B cell (primary cell): Measurements from ENCODE around the gene TEDC1. TPM values are rescaled to one million over a fixed set of nuclear protein-coding genes. Genes with fewer than 3 reads are reported as not detected.

Experiments
- ATAC-seq: fragments of 200-7000 bp; cut with Tn5 transposase; one replicate; pipeline ENCODE4 v1.10.0; 2021; ENCODE audit warnings: low read depth, mild to moderate bottlenecking, moderate number of reproducible peaks, moderate library complexity
- CTCF ChIA-PET: fragments of 350-600 bp; sonication (Branson Sonifier 250); formaldehyde crosslinking; loops from one replicate; lab custom pipeline; 2021; ENCODE audit warnings: antibody characterized with exemption, inconsistent platforms; lab: Charles Lee
- POLR2A ChIA-PET: fragments of 350-600 bp; sonication (Branson Sonifier 250); formaldehyde crosslinking; loops from one replicate; lab custom pipeline; 2021; ENCODE audit warnings: antibody characterized with exemption; lab: Charles Lee
- DNase-seq: peaks from one replicate; pipeline ENCODE4 v3.0.0; 2013
- H2AFZ ChIP-seq: 2 replicates; pipeline ENCODE4 v1.6.1; 2012; ENCODE audit warnings: mild to moderate bottlenecking, low read depth, low read length; ENCODE audit not compliant: insufficient read depth, poor library complexity, severe bottlenecking
- H3K27ac ChIP-seq, 2 donors: 1 replicate in 1 of 2; 2 replicates in 1 of 2; pipeline ENCODE4 v1.5.1; 2012 to 2013; ENCODE audit warnings: low read length in 2 of 2, mild to moderate bottlenecking in 2 of 2, moderate library complexity in 1 of 2
- H3K27me3 ChIP-seq, 4 experiments: fragments of 200-600 bp in 1 of 4; sonication (generic) in 1 of 4; replicated peaks in 1 of 4; 1 replicate in 2 of 4; 2 replicates in 2 of 4; pipeline versions ENCODE4 v1.6.1 to v1.7.0; 2013 to 2016; ENCODE audit warnings: low read length in 3 of 4, mild to moderate bottlenecking in 2 of 4, mixed read lengths in 1 of 4, moderate library complexity in 1 of 4; ENCODE audit not compliant: insufficient read depth in 4 of 4, control insufficient read depth in 3 of 4; ENCODE audit errors: control extremely low read depth in 1 of 4
- H3K36me3 ChIP-seq, 2 experiments: replicated peaks in 1 of 2; 1 replicate in 1 of 2; 2 replicates in 1 of 2; pipeline versions ENCODE4 v1.6.1 to v1.7.1; 2013; ENCODE audit warnings: low read length in 1 of 2; ENCODE audit not compliant: insufficient read depth in 2 of 2, control insufficient read depth in 1 of 2; ENCODE audit errors: control extremely low read depth in 1 of 2, extremely low read depth in 1 of 2
- H3K4me1 ChIP-seq, 2 donors: fragments of 200-600 bp in 1 of 2; sonication (generic) in 1 of 2; 1 replicate in 1 of 2; 2 replicates in 1 of 2; pipeline versions ENCODE4 v1.5.1 to v1.6.1; 2013 to 2017; ENCODE audit warnings: low read length in 2 of 2; ENCODE audit not compliant: control insufficient read depth in 2 of 2, insufficient read depth in 2 of 2
- H3K4me2 ChIP-seq: replicated peaks from 2 replicates; pipeline ENCODE3; 2012; ENCODE audit warnings: mild to moderate bottlenecking, low read depth, low read length; ENCODE audit not compliant: poor library complexity, severe bottlenecking
- H3K4me3 ChIP-seq, 5 experiments: fragments of 200-600 bp in 1 of 5; sonication (generic) in 1 of 5; 1 replicate in 3 of 5; 2 replicates in 2 of 5; pipeline versions ENCODE4 v1.5.1 to v1.7.0; 2011 to 2016; ENCODE audit warnings: low read length in 4 of 5, mild to moderate bottlenecking in 4 of 5, low read depth in 2 of 5, control low read depth in 1 of 5, moderate library complexity in 1 of 5; ENCODE audit not compliant: insufficient read depth in 1 of 5; ENCODE audit errors: control extremely low read depth in 1 of 5, extremely low read depth in 1 of 5
- H3K79me2 ChIP-seq: fragments of 200-600 bp; sonication (generic); one replicate; pipeline ENCODE4 v1.6.0; 2016; ENCODE audit warnings: low read length; ENCODE audit not compliant: control insufficient read depth, insufficient read depth
- H3K9ac ChIP-seq: fragments of 200-600 bp; sonication (generic); 2 replicates; pipeline ENCODE4 v1.6.1; 2017; ENCODE audit warnings: mild to moderate bottlenecking, low read length, moderate library complexity
- H3K9me3 ChIP-seq, 3 donors: one replicate each; pipeline versions ENCODE4 v1.6.1 to v1.7.1; 2013; ENCODE audit warnings: low read length in 2 of 3; ENCODE audit not compliant: control insufficient read depth in 2 of 3, insufficient read depth in 1 of 3; ENCODE audit errors: control extremely low read depth in 1 of 3
- H4K20me1 ChIP-seq: 2 replicates; pipeline ENCODE4 v1.6.0; 2012; ENCODE audit warnings: mild to moderate bottlenecking, low read length; ENCODE audit not compliant: insufficient read depth, control insufficient read depth, poor library complexity, severe bottlenecking
- H3K27ac Mint-ChIP-seq: one replicate; pipeline ENCODE4 v1.8.0; 2021; ENCODE audit warnings: mixed read lengths
- H3K27me3 Mint-ChIP-seq: one replicate; pipeline ENCODE4 v1.8.0; 2021; ENCODE audit warnings: mixed read lengths
- H3K4me1 Mint-ChIP-seq: one replicate; pipeline ENCODE4 v1.8.0; 2021; ENCODE audit warnings: mixed read lengths
- H3K4me3 Mint-ChIP-seq: one replicate; pipeline ENCODE4 v1.8.0; 2021; ENCODE audit warnings: mixed read lengths
- H3K9me3 Mint-ChIP-seq: one replicate; pipeline ENCODE4 v1.8.0; 2022; ENCODE audit warnings: mixed read lengths; ENCODE audit not compliant: insufficient read depth
- EZH2 ChIP-seq: IDR thresholded peaks from 2 replicates; pipeline ENCODE4 v1.6.1; 2012; ENCODE audit warnings: borderline replicate concordance, low read depth, mild to moderate bottlenecking, moderate library complexity, low read length; ENCODE audit not compliant: insufficient read depth, poor library complexity, severe bottlenecking
- WGBS: methylation state at CpG from one replicate; pipeline ENCODE4 v1.1.5; 2013; ENCODE audit warnings: missing lambda C conversion rate; ENCODE audit not compliant: insufficient coverage; 5-methylcytosine and 5-hydroxymethylcytosine counted together
- intact Hi-C: fragments of 100-400 bp; cut with micrococcal nuclease; formaldehyde crosslinking; loops from one replicate; pipeline ENCODE4 v1.10.0; 2022
- polyA plus RNA-seq: library from polyadenylated mRNA; depleted of rRNA; stranded (reverse); fragments of >200 nt; gene quantifications from 2 replicates; pipeline ENCODE4 v1.2.3, GENCODE V29; 2012
- total RNA-seq, 2 donors: library from RNA; stranded (reverse); fragments of 120-200 nt in 1 of 2; gene quantifications; 1 replicate in 1 of 2; 2 replicates in 1 of 2; pipeline versions ENCODE4 v1.2.3 to v1.2.4, GENCODE V29; 2013 to 2022
- TF ChIP-seq, protein P1 (sequence below): fragments of 200-600 bp; IDR thresholded peaks from one replicate; pipeline ENCODE4 v1.8.0; 2022; ENCODE audit warnings: antibody characterized with exemption, mild to moderate bottlenecking

The TEDC1 gene
- total and polyA plus RNA-seq, 2 donors (not counting 1 experiment from before 2014, with no cell fraction given) = 19.7 to 22.2 TPM

- Mint-ChIP-seq H3K4me3 (no peak overlapping the region), H3K9me3 (no peaks in the 10 kb centered on the region), H3K4me1 (peaks cover 70% of the 10 kb centered on the region), H3K27ac (peak overlapping the region; percentile 100), H3K27me3 (no peaks in the 10 kb centered on the region)
- DNase-seq = peak; percentile 41
- Histone ChIP-seq H3K27ac (peak overlapping the region; percentile 94 to 99), H3K79me2 (peaks cover 6% of the 10 kb centered on the region), H3K4me2 (no peak overlapping the region), H3K9me3 (peaks cover 0 to 2% (median 0%) of the 10 kb centered on the region in 3 donors), H2AFZ (no peak overlapping the region), H3K4me1 (peaks cover 65 to 90% of the 10 kb centered on the region in 2 donors), H3K4me3 (no peak overlapping the region), H3K36me3 (peaks cover 0 to 6% of the 10 kb centered on the region in 2 experiments), H3K27me3 (peaks cover 0 to under 1% (median 0%) of the 10 kb centered on the region in 4 experiments), H3K9ac (no peak overlapping the region), H4K20me1 (peaks cover 18% of the 10 kb centered on the region)
- ATAC-seq = no peak
- ChIA-PET CTCF (no interaction called here), POLR2A (no interaction called here)
- 93% methylated on average over 15 of the region's 16 CpGs for WGBS
- TF ChIP-seq, protein P1, sequence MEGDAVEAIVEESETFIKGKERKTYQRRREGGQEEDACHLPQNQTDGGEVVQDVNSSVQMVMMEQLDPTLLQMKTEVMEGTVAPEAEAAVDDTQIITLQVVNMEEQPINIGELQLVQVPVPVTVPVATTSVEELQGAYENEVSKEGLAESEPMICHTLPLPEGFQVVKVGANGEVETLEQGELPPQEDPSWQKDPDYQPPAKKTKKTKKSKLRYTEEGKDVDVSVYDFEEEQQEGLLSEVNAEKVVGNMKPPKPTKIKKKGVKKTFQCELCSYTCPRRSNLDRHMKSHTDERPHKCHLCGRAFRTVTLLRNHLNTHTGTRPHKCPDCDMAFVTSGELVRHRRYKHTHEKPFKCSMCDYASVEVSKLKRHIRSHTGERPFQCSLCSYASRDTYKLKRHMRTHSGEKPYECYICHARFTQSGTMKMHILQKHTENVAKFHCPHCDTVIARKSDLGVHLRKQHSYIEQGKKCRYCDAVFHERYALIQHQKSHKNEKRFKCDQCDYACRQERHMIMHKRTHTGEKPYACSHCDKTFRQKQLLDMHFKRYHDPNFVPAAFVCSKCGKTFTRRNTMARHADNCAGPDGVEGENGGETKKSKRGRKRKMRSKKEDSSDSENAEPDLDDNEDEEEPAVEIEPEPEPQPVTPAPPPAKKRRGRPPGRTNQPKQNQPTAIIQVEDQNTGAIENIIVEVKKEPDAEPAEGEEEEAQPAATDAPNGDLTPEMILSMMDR = no peak
- TF ChIP-seq EZH2 = no peak
- intact Hi-C loops = loop anchor here (1.0 to 10.0 kb wide), 2 partner anchors 87 to 420 kb away; partner anchors contain the start of genes GPR132 and TEX22
Observed at GRCh38 chr14:105484997-105485393, 6.1 kb upstream of the TEDC1 start.

- Histone ChIP-seq H3K4me1 (peaks cover 57 to 83% of the 10 kb centered on the region in 2 donors), H2AFZ (no peak overlapping the region), H3K4me3 (peak overlapping the region in 1 of 5 experiments; percentile 82), H3K27ac (peak overlapping the region; percentile 94 to 99), H3K79me2 (peaks cover 6% of the 10 kb centered on the region), H3K9ac (no peak overlapping the region), H3K4me2 (peak overlapping the region; percentile 100), H3K9me3 (no peaks in the 10 kb centered on the region), H4K20me1 (peaks cover 18% of the 10 kb centered on the region), H3K36me3 (peaks cover 0 to 6% of the 10 kb centered on the region in 2 experiments), H3K27me3 (no peaks in the 10 kb centered on the region)
- CTCF ChIA-PET = interaction anchor here (0.6 to 1.5 kb wide), 3 partner anchors 37 to 115 kb away, joined by 3 to 5 read pairs (median 4); no protein-coding TSS in a partner anchor
- H3K9me3 Mint-ChIP-seq = no peaks in the 10 kb centered on the region
- peak overlapping the region; percentile 95 for H3K27ac Mint-ChIP-seq
- no peaks in the 10 kb centered on the region for H3K27me3 Mint-ChIP-seq
- ATAC-seq = no peak
- peak overlapping the region; percentile 88 for H3K4me3 Mint-ChIP-seq
- peaks cover 63% of the 10 kb centered on the region for H3K4me1 Mint-ChIP-seq
- peak; percentile 75 for DNase-seq
- WGBS = 35% methylated on average over 12 of the region's 12 CpGs
- no peak for TF ChIP-seq EZH2
- TF ChIP-seq, protein P1 = peak; percentile 45
- intact Hi-C loops = loop anchor here (1.0 to 10.0 kb wide), 2 partner anchors 87 to 421 kb away; partner anchors contain the start of genes GPR132 and TEX22
- POLR2A ChIA-PET = no interaction called here
Observed at GRCh38 chr14:105485739-105486162, 5.3 kb upstream of the TEDC1 start.
